ENCODE measurements around the gene SNAI3.

SNAI3 gene

DNA sequence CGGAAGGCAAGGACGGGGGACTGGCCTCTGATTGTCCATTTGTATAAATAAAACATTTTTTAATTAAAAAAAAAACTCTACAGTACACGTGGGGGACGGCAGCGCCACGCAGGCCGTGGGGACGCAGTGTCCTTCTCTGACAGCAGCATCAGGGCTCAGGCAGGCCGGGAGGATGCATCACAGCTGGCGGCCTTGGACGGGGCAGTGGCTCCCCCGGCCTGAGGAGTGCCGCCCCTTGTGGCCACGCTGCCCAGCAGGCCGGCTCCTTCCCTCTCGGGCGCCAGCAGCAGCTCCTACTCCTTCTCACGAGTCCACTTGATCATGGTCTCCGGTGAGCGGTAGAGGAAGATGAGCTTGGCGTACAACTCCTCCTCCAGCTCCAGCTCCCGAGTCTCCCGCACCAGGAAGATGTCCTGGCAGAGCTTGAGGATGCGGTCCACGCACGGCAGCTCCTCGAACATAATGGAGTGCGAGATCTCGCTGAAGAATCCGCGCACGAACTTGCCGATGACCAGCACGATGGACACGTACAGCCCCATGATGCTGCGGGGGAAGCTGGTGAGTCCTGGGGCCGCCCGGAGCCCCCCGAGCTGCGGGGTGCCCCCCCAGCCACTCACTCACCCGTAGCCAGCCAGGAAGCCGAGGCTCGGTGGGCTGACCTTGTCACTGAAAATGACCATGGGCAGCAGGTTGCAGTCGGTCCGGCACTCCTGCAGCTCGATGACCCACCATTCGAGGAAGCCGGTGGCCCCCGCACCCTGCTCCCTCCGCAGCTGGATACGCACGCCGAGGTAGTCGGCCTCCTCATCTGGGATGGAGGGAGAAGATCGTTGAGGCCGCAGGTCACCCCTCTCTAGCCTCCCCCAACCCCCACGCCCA, 29.2 kb upstream of the SNAI3 start:
- DNase-seq = no peak
- Mint-ChIP-seq H3K36me3 (peaks cover 43 to 59% of the 10 kb centered on the region in 2 donors), H3K9me3 (no peaks in the 10 kb centered on the region), H3K4me1 (peaks cover 9 to 11% of the 10 kb centered on the region in 2 donors), H3K27me3 (no peaks in the 10 kb centered on the region), H3K27ac (no peak overlapping the region), H3K4me3 (no peak overlapping the region)
- no peak for ATAC-seq (replicated peaks)

DNA sequence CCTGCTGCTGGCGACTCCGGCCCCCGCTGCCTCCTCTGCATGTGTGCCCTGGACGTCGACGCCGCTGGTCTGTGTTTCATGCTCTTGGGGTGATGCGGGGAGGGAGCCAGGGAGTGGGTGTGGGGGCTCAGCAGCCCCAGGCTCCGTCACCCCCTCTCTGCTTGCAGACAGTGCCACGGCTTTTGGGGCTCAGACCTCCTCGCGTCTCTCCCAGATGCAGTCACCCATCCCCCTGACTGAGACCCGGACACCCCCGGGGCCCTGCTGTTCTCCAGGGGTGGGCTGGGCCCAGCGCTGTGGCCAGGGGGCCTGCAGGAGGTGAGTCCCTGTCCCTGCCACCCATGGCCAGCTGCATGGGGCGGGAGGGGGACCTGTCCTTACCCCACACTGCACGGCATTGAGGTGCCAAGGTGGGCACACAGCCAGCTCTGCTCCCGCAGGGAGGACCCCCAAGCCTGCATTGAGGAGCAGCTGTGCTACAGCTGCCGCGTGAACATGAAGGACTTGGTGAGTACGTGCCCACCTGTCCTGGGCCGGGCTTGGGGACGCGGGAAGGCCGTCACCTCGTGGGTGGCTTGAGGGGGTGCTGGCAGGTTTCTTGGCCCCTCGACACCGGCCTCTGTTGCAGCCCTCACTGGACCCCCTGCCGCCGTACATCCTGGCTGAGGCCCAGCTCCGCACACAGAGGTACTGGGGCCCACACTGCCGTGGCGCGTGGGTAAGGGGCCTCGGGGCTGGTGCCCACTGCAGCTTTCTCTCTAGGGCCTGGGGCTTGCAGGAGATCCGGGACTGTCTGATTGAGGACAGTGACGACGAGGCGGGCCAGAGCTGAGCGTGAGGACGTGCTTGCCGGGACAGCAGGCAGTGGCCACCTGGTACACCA, 28.4 kb upstream of the SNAI3 start:
- peak overlapping the region; percentile 67 for H3K27ac Mint-ChIP-seq
- no peak overlapping the region for H3K4me3 Mint-ChIP-seq
- no peaks in the 10 kb centered on the region for H3K9me3 Mint-ChIP-seq
- H3K27me3 Mint-ChIP-seq = no peaks in the 10 kb centered on the region
- ATAC-seq (replicated peaks) (no peak), DNase-seq (no peak)
- H3K36me3 Mint-ChIP-seq = peaks cover 42 to 54% of the 10 kb centered on the region in 2 donors
- H3K4me1 Mint-ChIP-seq = peaks cover 10 to 13% of the 10 kb centered on the region in 2 donors

- Mint-ChIP-seq H3K36me3 (peaks cover 42 to 47% of the 10 kb centered on the region in 2 donors), H3K4me3 (no peak overlapping the region), H3K27ac (peak overlapping the region; percentile 56), H3K4me1 (peaks cover 10 to 13% of the 10 kb centered on the region in 2 donors), H3K9me3 (no peaks in the 10 kb centered on the region), H3K27me3 (no peaks in the 10 kb centered on the region)
- ATAC-seq (replicated peaks) = no peak
- no peak for DNase-seq
These were observed 27.5 kb upstream of the SNAI3 start for GRCh38 chr16:88713568-88714419.

GRCh38 chr16:88713054-88713453, 26.7 kb upstream of the SNAI3 start:
- no peak overlapping the region for H3K4me3 Mint-ChIP-seq
- ATAC-seq (replicated peaks) = no peak
- no peaks in the 10 kb centered on the region for H3K9me3 Mint-ChIP-seq
- no peak overlapping the region for H3K27ac Mint-ChIP-seq
- H3K36me3 Mint-ChIP-seq = peaks cover 37 to 44% of the 10 kb centered on the region in 2 donors
- H3K27me3 Mint-ChIP-seq = no peaks in the 10 kb centered on the region
- DNase-seq = no peak
- H3K4me1 Mint-ChIP-seq = peaks cover 10 to 18% of the 10 kb centered on the region in 2 donors

- Mint-ChIP-seq H3K27ac (no peak overlapping the region), H3K4me3 (no peak overlapping the region), H3K4me1 (peaks cover 11 to 23% of the 10 kb centered on the region in 2 donors), H3K27me3 (no peaks in the 10 kb centered on the region), H3K9me3 (no peaks in the 10 kb centered on the region), H3K36me3 (peaks cover 33 to 39% of the 10 kb centered on the region in 2 donors)
- DNase-seq (no peak), ATAC-seq (replicated peaks) (no peak)
These were observed 26.2 kb upstream of the SNAI3 start for GRCh38 chr16:88712362-88712979.

DNA sequence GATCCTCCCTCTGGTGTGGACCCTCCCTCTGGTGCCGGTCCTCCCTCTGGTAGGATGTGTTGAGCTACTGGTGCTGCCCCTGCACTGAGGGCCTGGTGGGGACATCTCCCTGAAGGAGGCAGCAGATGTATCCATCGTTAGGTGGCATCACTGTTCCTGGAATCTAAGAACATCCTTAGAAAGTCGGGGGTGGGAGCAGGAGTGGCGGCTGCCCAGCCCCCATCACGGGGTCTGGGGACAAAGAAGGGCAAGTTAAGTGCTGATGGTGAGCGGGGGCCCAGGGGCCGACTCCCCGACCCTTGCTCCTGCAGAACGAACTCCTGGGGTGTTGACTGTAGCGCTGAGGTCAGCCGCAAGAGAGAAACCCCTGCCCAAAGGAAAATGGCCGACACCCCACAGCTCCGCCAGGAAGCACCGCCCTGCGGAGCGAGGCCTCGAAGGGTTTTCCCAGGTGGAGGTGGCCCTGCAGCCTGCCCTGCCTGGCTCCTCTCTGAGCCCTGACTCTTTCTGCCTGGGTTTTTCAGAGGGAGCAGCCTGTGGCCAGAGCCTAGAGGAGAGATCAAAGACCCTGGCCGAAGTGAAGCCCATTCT, 25.5 kb upstream of the SNAI3 start:
- no peak overlapping the region for H3K27ac Mint-ChIP-seq
- peaks cover 26 to 38% of the 10 kb centered on the region in 2 donors for H3K36me3 Mint-ChIP-seq
- no peak overlapping the region for H3K4me3 Mint-ChIP-seq
- H3K27me3 Mint-ChIP-seq = no peaks in the 10 kb centered on the region
- ATAC-seq (replicated peaks) = no peak
- peaks cover 16 to 30% of the 10 kb centered on the region in 2 donors for H3K4me1 Mint-ChIP-seq
- H3K9me3 Mint-ChIP-seq = no peaks in the 10 kb centered on the region
- no peak for DNase-seq

DNA sequence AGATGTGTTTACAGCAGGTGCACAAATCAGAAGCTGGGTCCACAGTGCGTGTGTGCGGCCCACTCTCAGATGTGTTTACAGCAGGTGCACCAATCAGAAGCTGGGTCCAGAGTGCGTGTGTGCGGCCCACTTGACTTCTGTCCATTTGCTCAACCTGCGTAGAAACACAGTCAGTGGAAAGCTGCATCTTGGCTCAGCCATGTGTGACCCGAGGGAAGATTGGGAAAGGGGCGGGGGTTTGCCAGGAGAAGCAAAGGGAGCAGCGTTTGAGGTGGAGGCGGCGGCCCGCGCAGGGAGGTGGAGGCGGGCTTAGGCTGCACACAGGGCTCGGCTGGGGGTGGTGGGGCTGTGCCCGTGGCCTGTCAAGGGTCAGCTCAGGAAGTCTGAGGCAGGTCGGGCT, 24.2 kb upstream of the SNAI3 start:
- peaks cover 21 to 31% of the 10 kb centered on the region in 2 donors for H3K36me3 Mint-ChIP-seq

GRCh38 chr16:88706965-88707826, 20.9 kb upstream of the SNAI3 start:
- DNase-seq (no peak), ATAC-seq (replicated peaks) (no peak)
- H3K4me1 Mint-ChIP-seq = peaks cover 42 to 65% of the 10 kb centered on the region in 2 donors
- H3K4me3 Mint-ChIP-seq = peak overlapping the region; percentile 87 to 88
- H3K36me3 Mint-ChIP-seq = peaks cover 17 to 29% of the 10 kb centered on the region in 2 donors
- H3K27ac Mint-ChIP-seq = peak overlapping the region; percentile 81
- no peaks in the 10 kb centered on the region for H3K27me3 Mint-ChIP-seq
- no peaks in the 10 kb centered on the region for H3K9me3 Mint-ChIP-seq

More for the DNA sequence above, 24.2 kb upstream of the SNAI3 start:
- H3K4me3 Mint-ChIP-seq = no peak overlapping the region
- no peaks in the 10 kb centered on the region for H3K27me3 Mint-ChIP-seq
- H3K27ac Mint-ChIP-seq = peak overlapping the region; percentile 39
- H3K4me1 Mint-ChIP-seq = peaks cover 16 to 32% of the 10 kb centered on the region in 2 donors
- no peaks in the 10 kb centered on the region for H3K9me3 Mint-ChIP-seq
- DNase-seq (no peak), ATAC-seq (replicated peaks) (no peak)

GRCh38 chr16:88706229-88706964, 20.1 kb upstream of the SNAI3 start, which contains the start of the genes CTU2 and RNF166:
TSS of gene CTU2 (plus strand) at chr16:88706503. CDS start at chr16:88706531, 28 bp downstream.
TSS of gene RNF166 (minus strand) at chr16:88706408. CDS start at chr16:88706325, 83 bp downstream.
- peak within 1 kb of the TSS; percentile 87 to 88 for H3K4me3 Mint-ChIP-seq
- H3K27ac Mint-ChIP-seq = peak within 1 kb of the TSS; percentile 85
- H3K36me3 Mint-ChIP-seq = peaks cover 15 to 22% of the 10 kb centered on the region in 2 donors
- H3K4me1 Mint-ChIP-seq = peaks cover 43 to 67% of the 10 kb centered on the region in 2 donors
- H3K9me3 Mint-ChIP-seq = no peaks in the 10 kb centered on the region
- peak; percentile 88 for DNase-seq
- ATAC-seq (replicated peaks) = peak; percentile 81 to 86
- H3K27me3 Mint-ChIP-seq = no peaks in the 10 kb centered on the region

DNA sequence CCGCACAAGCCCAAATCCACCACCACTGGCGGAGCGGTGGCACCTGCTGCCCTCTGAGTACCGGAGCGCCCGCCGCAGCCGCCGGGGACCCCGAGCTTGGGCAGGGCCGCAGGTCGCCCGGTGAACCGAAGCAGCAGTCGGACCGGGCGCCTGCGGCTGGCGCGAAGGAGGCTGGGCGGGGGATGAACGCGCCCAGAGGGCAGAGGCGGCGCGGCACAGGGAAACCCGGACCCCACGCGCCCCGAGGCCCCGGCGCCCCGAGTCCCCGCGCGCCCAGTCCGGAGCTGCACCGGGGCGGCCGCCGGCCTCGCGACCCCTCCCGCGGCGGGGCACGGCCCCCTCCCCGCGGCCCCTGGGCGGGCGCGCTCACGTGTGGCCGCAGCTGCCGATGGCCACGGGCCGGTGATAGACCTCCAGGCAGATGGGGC, 19.5 kb upstream of the SNAI3 start:
- H3K4me3 Mint-ChIP-seq = peak overlapping the region; percentile 83 to 88
- ATAC-seq (replicated peaks) = peak; percentile 19 to 25
- H3K4me1 Mint-ChIP-seq = peaks cover 49 to 70% of the 10 kb centered on the region in 2 donors
- H3K27me3 Mint-ChIP-seq = no peaks in the 10 kb centered on the region
- no peak overlapping the region for H3K27ac Mint-ChIP-seq
- H3K36me3 Mint-ChIP-seq = peaks cover 15 to 20% of the 10 kb centered on the region in 2 donors
- DNase-seq = no peak
- H3K9me3 Mint-ChIP-seq = no peaks in the 10 kb centered on the region

DNA sequence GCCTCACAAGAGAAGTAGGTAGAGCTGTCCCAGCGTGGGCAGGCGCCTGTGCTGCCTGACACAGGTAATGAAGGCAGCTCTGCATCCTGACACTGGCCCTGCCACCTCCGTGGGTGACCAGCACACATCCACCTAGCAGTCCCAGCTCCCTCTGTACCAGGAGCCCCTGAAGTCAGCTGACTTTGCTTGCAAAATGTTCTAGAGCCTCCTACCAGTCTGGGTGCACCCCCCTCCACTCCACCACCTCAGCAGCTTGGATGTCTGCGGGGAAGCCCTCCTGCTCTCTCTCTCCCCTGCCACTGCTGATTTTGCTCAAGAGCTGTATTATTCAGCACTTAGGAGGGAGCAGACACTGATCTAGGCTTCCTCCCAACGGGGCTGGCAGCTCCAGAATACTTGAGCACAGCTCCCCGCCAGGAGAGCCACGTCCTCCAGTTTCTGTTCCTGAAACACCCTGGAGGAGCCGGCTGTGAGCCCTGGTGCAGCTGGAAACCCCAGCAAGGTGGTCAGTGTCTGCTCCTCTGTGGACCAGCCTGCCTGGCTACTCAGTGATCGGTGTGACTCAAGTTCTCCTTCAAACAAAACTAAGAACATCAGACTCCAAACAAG, 18.9 kb upstream of the SNAI3 start:
- Mint-ChIP-seq H3K9me3 (no peaks in the 10 kb centered on the region), H3K4me1 (peaks cover 51 to 73% of the 10 kb centered on the region in 2 donors), H3K27ac (peak overlapping the region; percentile 85), H3K36me3 (peaks cover 15% of the 10 kb centered on the region in 2 donors), H3K27me3 (no peaks in the 10 kb centered on the region), H3K4me3 (peak overlapping the region; percentile 74 to 83)
- DNase-seq = no peak
- no peak for ATAC-seq (replicated peaks)

All from stimulated activated naive B cell treated with anti-CD40 and anti-IgM and Interleukin-4, amounts not matched to agents 10 μg/mL and 1 μg/mL and 100 μg/mL, for 72 hours (primary cell).